K562 (cell line): ENCODE data around the gene F2. TPM values are rescaled to one million over a fixed set of nuclear protein-coding genes. Genes with fewer than 3 reads are reported as not detected.
"Not testable (repeated sequence)": the region's sequence is repeated elsewhere in the genome, so short reads cannot be mapped to it uniquely, and the experiment has no call there.

Experiments
- ATAC-seq: fragments of 200-7000 bp; cut with Tn5 transposase; 3 replicates; pipeline ENCODE4 v1.9.1; 2020; ENCODE audit warnings: moderate library complexity
- BruUV-seq: library from RNA; stranded (reverse); fragments of 400-500 nt; replicated peaks from 2 replicates; lab custom pipeline; 2021; lab: Mats Ljungman, UMichigan
- CTCF ChIA-PET: fragments of 300-600 bp; formaldehyde crosslinking; extraction: SDS; loops from one replicate; lab custom pipeline; 2021; ENCODE audit warnings: low intra/inter-chr PET ratio; lab: Yijun Ruan, JAX
- POLR2A ChIA-PET: fragments of 300-600, 350-650 bp; sonication (Branson Sonifier 250); formaldehyde crosslinking; extraction: SDS; loops from one replicate; lab custom pipeline; 2021; ENCODE audit warnings: antibody characterized with exemption, inconsistent platforms; lab: Yijun Ruan, JAX
- DNase-seq, 4 experiments: peaks; one replicate each; pipeline versions ENCODE4 v3.0.0 to v3.0.0-alpha.2; 2011 to 2018; ENCODE audit warnings: low spot score in 3 of 4, mixed read lengths in 3 of 4; ENCODE audit errors: extremely low read depth in 1 of 4
- FAIRE-seq: peaks from 2 replicates; lab custom pipeline; 2011; peaks lifted over from hg19 to GRCh38; lab: Jason Lieb, UNC
- H2AFZ ChIP-seq: 2 replicates; pipeline ENCODE4 v1.6.0; 2011; ENCODE audit warnings: low read depth, low read length, control low read depth, inconsistent platforms
- H3K27ac ChIP-seq: fragments of 200-600 bp; 3 replicates; pipeline ENCODE4 v1.8.0; 2011; ENCODE audit warnings: low read depth, mild to moderate bottlenecking, control low read depth, inconsistent platforms, low read length, moderate library complexity, mixed read lengths; ENCODE audit errors: extremely low read depth
- H3K27me3 ChIP-seq, 2 experiments: fragments of 300-600 bp in 1 of 2; 2 replicates in 1 of 2; 3 replicates in 1 of 2; pipeline versions ENCODE4 v1.6.0 to v1.8.0; 2011; ENCODE audit warnings: inconsistent platforms in 2 of 2, low read length in 2 of 2, mild to moderate bottlenecking in 1 of 2, mixed read lengths in 1 of 2, moderate library complexity in 1 of 2; ENCODE audit not compliant: control insufficient read depth in 2 of 2, insufficient read depth in 2 of 2
- H3K36me3 ChIP-seq: fragments of 300-600 bp; 3 replicates; pipeline ENCODE4 v1.8.0; 2011; ENCODE audit warnings: mild to moderate bottlenecking, low read length, inconsistent platforms; ENCODE audit not compliant: control insufficient read depth, insufficient read depth
- H3K4me1 ChIP-seq, 2 experiments: fragments of 200-600 bp in 1 of 2; replicated peaks in 1 of 2; 2 replicates in 1 of 2; 3 replicates in 1 of 2; pipeline versions ENCODE4 v1.5.1 to v1.8.0; 2011; ENCODE audit warnings: inconsistent platforms in 2 of 2, low read length in 2 of 2, mild to moderate bottlenecking in 1 of 2, mixed read lengths in 1 of 2, moderate library complexity in 1 of 2; ENCODE audit not compliant: control insufficient read depth in 2 of 2, insufficient read depth in 2 of 2
- H3K4me2 ChIP-seq: 2 replicates; pipeline ENCODE4 v1.6.1; 2011; ENCODE audit warnings: low read length, control low read depth, inconsistent platforms, mixed read lengths; ENCODE audit not compliant: insufficient read depth
- H3K4me3 ChIP-seq: fragments of 200-600 bp; sonication (generic), shearing (Covaris generic); 2 replicates; pipeline ENCODE4 v1.5.1; 2016; ENCODE audit warnings: control low read depth, inconsistent platforms
- H3K79me2 ChIP-seq: fragments of 200-600 bp; 3 replicates; pipeline ENCODE4 v1.8.0; 2011; ENCODE audit warnings: low read length, inconsistent platforms; ENCODE audit not compliant: control insufficient read depth, insufficient read depth
- H3K9ac ChIP-seq, 2 experiments: 2 replicates each; pipeline versions ENCODE4 v1.6.0 to v1.6.1; 2011; ENCODE audit warnings: low read depth in 2 of 2, low read length in 2 of 2, control low read depth in 1 of 2, inconsistent platforms in 1 of 2, mild to moderate bottlenecking in 1 of 2, mixed read lengths in 1 of 2; ENCODE audit not compliant: insufficient read depth in 1 of 2
- H3K9me1 ChIP-seq: one replicate; pipeline ENCODE4 v1.6.0; 2011; ENCODE audit warnings: inconsistent platforms, mild to moderate bottlenecking, low read length, moderate library complexity; ENCODE audit not compliant: control insufficient read depth, insufficient read depth
- H3K9me3 ChIP-seq: replicated peaks from 2 replicates; pipeline ENCODE4 v1.5.1; 2011; ENCODE audit warnings: low read depth, low read length, inconsistent platforms; ENCODE audit not compliant: control insufficient read depth, insufficient read depth
- H4K20me1 ChIP-seq: replicated peaks from 2 replicates; pipeline ENCODE4 v1.6.1; 2011; ENCODE audit warnings: low read length, inconsistent platforms, mixed read lengths; ENCODE audit not compliant: control insufficient read depth, insufficient read depth
- HDAC6 ChIP-seq: IDR thresholded peaks from 2 replicates; pipeline ENCODE4 v1.6.1; 2012; ENCODE audit warnings: low read depth, mild to moderate bottlenecking, control low read depth, inconsistent platforms, low read length, moderate library complexity
- SUPT5H ChIP-seq: fragments of 450-650 bp; IDR thresholded peaks from 2 replicates; pipeline ENCODE4 v1.6.1; 2016
- TSC22D4 ChIP-seq: fragments of 450-650 bp; IDR thresholded peaks from 2 replicates; pipeline ENCODE4 v1.6.1; 2016; ENCODE audit warnings: missing genetic modification characterization, missing biosample characterization, control low read depth
- ZSCAN29 ChIP-seq: fragments of 450-650 bp; IDR thresholded peaks from 2 replicates; pipeline ENCODE4 v1.6.1; 2017
- WGBS: fragments of 100-300 bp; shearing (Covaris generic); methylation state at CpG from one replicate; pipeline ENCODE4 v1.1.6; 2016; ENCODE audit warnings: low coverage, mixed read lengths; ENCODE audit not compliant: insufficient coverage; ENCODE audit errors: missing lambda C conversion rate; 5-methylcytosine and 5-hydroxymethylcytosine counted together
- in situ Hi-C: fragments of 300-500 bp; cut with MboI; formaldehyde crosslinking; loops from 4 replicates; pipeline ENCODE4 v1.15.0; 2018; ENCODE audit warnings: inconsistent platforms, mixed read lengths
- intact Hi-C: fragments of 100-400 bp; cut with micrococcal nuclease; formaldehyde crosslinking; loops from 2 replicates; pipeline ENCODE4 v1.14.2; 2022
- polyA plus RNA-seq, 8 experiments: library from polyadenylated mRNA; depleted of rRNA in 4 of 8; stranded (reverse) in 5 of 8; unstranded in 3 of 8; fragments of >200 nt; fragmentation: Nextera tagmentation in 2 of 8; fragmentation: Illumina TruSeq in 1 of 8; extraction: Ambion mirVana in 2 of 8; extraction: Trizol in 1 of 8; gene quantifications; 2 replicates each; pipeline versions ENCODE4 v1.2.1 to v1.2.3, GENCODE V29; 2011 to 2014; ENCODE audit warnings: inconsistent platforms in 1 of 8, missing spikeins in 1 of 8
- total RNA-seq, 7 experiments: library from RNA; depleted of rRNA in 6 of 7; stranded (reverse); fragments of >200 nt in 6 of 7; fragmentation: Illumina TruSeq in 2 of 7; extraction: Trizol in 2 of 7; gene quantifications; 2 replicates each; pipeline versions ENCODE4 v1.2.1 to v1.2.3, GENCODE V29; 2011 to 2021; ENCODE audit warnings: low replicate concordance in 1 of 7
- TF ChIP-seq, protein P1 (sequence below): fragments of 450-650 bp; IDR thresholded peaks from one replicate; pipeline ENCODE4 v1.6.1; 2018; ENCODE audit warnings: mild to moderate bottlenecking, moderate library complexity; ENCODE audit not compliant: partially characterized antibody

The F2 gene
- total and polyA plus RNA-seq, 9 of the 15 experiments (the other 6 are each of a cell fraction or from before 2014, with no cell fraction given) = 0.16 TPM; not detected in 8

- H3K4me3 ChIP-seq = no peak overlapping the region
- in situ Hi-C loops (no loop called here), intact Hi-C loops (no loop called here)
- CTCF ChIA-PET = no interaction called here
- peaks cover 12% of the 10 kb centered on the region for H3K79me2 ChIP-seq
- TF ChIP-seq HDAC6 (no peak), ZSCAN29 (no peak), SUPT5H (no peak), TSC22D4 (tag) (no peak)
- TF ChIP-seq, protein P1, sequence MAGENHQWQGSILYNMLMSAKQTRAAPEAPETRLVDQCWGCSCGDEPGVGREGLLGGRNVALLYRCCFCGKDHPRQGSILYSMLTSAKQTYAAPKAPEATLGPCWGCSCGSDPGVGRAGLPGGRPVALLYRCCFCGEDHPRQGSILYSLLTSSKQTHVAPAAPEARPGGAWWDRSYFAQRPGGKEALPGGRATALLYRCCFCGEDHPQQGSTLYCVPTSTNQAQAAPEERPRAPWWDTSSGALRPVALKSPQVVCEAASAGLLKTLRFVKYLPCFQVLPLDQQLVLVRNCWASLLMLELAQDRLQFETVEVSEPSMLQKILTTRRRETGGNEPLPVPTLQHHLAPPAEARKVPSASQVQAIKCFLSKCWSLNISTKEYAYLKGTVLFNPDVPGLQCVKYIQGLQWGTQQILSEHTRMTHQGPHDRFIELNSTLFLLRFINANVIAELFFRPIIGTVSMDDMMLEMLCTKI = no peak
- peaks cover 55% of the 10 kb centered on the region for H3K36me3 ChIP-seq
- no TSS peak for BruUV-seq
- no peak for DNase-seq
- H2AFZ ChIP-seq = no peak overlapping the region
- no peak overlapping the region for H3K9ac ChIP-seq
- H3K4me1 ChIP-seq = peaks cover 0 to 2% of the 10 kb centered on the region in 2 experiments; a peak in 3 of 5 replicates
- ATAC-seq = no peak; the same call in 2 of the 3 replicates
- H3K4me2 ChIP-seq = no peak overlapping the region
- no peaks in the 10 kb centered on the region for H3K27me3 ChIP-seq
- H3K9me1 ChIP-seq = no peaks in the 10 kb centered on the region
- no peaks in the 10 kb centered on the region for H4K20me1 ChIP-seq
- 78% methylated on average over 7 of the region's 7 CpGs for WGBS
- no peaks in the 10 kb centered on the region for H3K9me3 ChIP-seq
- no peak overlapping the region for H3K27ac ChIP-seq
- no peak for FAIRE-seq
- POLR2A ChIA-PET = interaction anchor here (1.1 to 1.5 kb wide), 4 partner anchors 9 to 30 kb away, joined by 3 to 4 read pairs (median 4); no protein-coding TSS in a partner anchor
These were observed 12.1 kb upstream of the F2 start for GRCh38 chr11:46706886-46707285.

- intact Hi-C loops = not testable (repeated sequence)
These were observed 9.7 kb upstream of the F2 start for GRCh38 chr11:46709351-46709750.

More at GRCh38 chr11:46709351-46709750, 9.7 kb upstream of the F2 start:
- H3K9me1 ChIP-seq, ATAC-seq, FAIRE-seq, DNase-seq, H3K9me3 ChIP-seq, H3K27me3 ChIP-seq, H3K27ac ChIP-seq, H4K20me1 ChIP-seq, H3K4me1 ChIP-seq, CTCF ChIA-PET, H2AFZ ChIP-seq, H3K9ac ChIP-seq, H3K79me2 ChIP-seq, BruUV-seq, in situ Hi-C loops, H3K4me3 ChIP-seq, H3K4me2 ChIP-seq: not testable (repeated sequence)
- POLR2A ChIA-PET = interaction anchor here (0.6 to 0.9 kb wide), 2 partner anchors 13 to 425 kb away, joined by 3 read pairs; no protein-coding TSS in a partner anchor
- H3K36me3 ChIP-seq = peaks cover 30% of the 10 kb centered on the region; the same call in 2 of the 3 replicates
- WGBS = 73% methylated on average over 9 of the region's 9 CpGs
